HUDEP-2 (cell line): ENCODE results near the gene GNAO1.
A peak's percentile ranks its signal among the peaks of the same experiment; 100 is the strongest.

Source experiments
- DNase-seq, 76 experiments: peaks; one replicate each; lab custom pipeline; 2025; ENCODE audit not compliant: unreplicated experiment in 76 of 76; lab: John Stamatoyannopoulos, UW

Gene GNAO1

DNA sequence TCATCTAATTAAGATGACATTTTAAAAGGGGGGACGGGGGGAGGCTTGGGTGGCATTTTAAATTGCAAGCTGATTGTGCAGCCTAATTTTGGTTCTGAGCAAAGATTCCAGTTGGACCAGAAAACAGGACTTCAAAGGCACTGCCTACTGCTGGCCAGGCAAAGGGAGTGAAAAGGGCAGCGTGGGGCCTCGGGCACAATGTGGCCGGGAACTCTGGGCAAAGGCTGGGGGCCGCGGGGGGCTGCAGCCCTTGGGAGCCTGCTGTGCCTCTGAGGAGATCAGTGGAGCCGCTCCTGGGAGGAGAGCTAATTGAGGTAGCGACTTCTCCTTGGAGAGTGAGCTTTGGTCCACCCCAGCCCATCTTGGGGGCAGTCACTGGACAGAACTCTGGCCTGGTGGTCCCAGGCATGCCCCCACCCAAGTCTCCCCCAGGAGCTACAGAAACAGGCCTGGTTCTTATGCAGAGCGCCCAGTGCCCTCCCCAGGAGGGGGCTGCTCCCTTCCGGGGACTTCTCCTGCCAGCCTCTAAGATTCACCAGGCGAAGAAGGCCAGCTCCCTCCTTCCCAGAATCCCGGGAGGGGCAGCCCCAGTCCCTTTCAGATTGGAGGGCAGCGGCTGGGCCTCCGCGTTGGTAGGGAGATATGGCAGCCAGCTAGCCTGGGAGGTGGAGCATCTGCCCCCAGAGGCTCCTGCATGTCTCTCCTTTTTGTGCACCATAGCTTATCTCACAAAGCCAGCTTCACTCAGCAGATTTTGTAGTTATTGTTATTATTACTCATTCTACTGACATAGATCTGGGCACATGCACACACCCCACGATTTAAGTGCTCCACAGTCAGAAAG, 115.6 kb downstream of the GNAO1 start:
- peak in 15 of 76 experiments; percentile 2 to 32 (median 15) for DNase-seq

DNA sequence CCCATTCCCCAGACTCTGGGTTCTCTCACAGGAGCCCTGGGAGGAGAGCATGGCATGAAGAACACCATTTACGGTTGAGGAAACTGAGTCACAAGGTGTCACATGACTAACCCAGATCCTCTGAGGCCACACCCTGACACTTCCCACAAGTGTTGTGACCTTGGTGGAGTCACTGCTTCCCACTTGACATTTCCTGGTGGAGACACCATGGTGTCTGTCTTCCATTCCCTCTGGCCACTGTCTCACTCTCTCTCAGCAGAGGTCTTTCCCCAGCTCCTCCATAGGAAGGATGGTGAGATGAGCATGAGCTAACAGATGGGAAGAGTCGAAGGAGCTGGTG, 116.2 kb downstream of the GNAO1 start:
- no peak for DNase-seq

DNA sequence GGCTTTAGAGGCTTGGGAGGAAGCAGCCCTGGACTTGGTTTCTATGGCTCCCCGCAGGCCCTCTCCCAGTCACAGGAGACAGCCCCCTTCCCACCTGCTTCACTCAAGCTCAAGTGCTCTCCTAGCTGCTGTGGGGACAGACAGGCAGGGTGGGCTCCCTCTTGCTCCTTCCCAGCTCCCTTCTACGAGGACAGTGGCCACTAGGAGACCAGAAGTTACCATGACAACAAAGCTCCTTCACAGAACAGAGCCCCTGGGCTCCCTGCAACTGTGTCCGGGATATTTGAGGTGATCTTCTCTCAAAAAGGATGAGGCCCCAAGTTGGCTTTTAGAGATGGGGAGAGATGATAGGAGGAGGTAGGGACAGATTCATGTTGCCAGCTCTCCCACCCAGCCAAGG, 117.7 kb downstream of the GNAO1 start:
- no peak for DNase-seq

DNA sequence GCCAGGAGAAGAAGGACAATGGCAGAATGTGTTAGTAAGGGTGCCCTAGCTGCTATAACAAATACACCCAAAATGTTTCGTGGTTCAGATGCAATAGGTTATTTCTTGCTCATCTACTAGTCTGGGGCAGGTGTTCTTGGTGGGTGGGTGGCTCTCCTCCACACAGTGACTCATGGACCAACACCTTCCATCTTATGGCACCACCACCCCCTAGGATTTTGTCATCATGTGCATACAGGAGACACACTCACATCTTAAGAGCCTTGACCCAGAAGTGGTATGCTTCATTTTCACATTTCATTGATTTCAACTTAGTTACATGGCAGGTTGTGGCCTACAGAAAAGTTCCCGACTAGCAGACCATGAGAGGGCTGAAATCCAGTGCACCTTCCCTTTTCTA, 119.4 kb downstream of the GNAO1 start:
- no peak for DNase-seq

DNA sequence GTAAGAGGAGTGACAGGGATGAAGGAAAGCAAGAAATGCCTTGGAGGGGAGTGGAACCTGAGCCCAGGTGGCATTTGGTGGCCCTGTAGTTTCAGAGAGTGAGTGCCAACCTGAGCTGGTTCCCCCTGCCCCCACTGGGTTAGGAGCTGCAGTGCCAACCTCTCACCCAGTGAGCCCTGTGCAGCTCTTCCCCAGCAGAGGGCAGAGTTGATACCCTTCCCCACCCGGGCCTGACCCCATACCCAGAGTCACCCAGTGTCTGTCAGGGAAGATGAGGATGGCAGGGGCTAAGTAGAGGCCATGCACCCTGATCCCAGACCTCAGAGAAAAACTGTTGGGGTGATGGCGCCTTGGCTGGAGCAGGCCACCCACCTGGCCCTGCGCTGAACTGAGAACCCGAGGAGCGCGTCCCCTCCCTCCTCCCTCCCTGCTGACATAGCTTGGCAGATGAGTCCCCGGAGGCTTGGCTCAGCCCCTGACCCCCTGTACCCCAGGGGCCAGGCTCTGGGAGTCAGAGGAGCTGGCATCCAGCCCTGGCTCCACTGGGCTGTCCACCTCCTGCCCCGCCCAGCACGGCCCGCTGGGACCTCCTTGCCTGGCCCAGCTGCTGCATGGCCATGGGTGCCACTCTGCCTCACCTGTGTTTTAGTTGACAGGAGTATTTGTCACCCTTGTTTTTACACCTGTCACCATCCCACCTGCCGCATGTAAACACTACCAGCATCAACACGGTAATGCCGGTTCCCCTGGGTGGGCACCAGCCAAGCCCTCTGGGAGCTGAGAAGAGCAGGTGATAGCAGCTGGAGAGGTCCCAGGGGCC, 120.1 kb downstream of the GNAO1 start:
- DNase-seq = peak in 2 of 76 experiments; percentile 3 to 4

DNA sequence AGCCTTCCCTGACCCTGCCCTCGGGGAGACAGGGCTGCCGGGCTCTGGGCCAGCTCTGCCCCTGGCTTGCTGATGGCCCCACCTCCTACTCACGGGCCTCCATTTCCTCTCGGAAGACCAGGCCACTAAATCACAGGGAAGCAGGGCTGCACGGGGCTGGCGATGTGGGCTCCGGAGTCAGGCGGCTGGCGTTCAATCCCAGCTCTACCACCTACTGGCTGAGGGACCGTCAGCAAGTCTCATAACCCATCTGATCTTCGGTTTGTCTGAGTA, 120.7 kb downstream of the GNAO1 start:
- DNase-seq = no peak

DNA sequence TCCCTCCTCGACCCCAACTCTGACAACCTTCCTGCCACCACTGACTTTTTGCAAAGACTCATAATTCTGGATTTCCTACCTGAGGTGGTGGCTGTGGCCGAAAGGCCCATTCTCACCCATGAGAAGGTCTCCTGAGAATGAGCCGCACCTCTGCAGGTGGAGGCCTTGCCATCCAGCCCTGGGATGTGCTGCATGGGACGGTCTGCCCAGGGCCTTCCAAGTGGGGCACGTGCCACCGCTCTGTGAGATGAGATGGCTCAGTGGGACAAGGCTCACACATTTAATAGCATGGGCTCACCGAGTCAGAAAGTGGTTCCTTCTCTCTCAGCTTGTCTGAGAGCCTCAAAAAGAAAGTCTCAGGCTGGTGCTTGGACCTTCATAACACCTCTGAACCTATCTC, 121.3 kb downstream of the GNAO1 start:
- no peak for DNase-seq

DNA sequence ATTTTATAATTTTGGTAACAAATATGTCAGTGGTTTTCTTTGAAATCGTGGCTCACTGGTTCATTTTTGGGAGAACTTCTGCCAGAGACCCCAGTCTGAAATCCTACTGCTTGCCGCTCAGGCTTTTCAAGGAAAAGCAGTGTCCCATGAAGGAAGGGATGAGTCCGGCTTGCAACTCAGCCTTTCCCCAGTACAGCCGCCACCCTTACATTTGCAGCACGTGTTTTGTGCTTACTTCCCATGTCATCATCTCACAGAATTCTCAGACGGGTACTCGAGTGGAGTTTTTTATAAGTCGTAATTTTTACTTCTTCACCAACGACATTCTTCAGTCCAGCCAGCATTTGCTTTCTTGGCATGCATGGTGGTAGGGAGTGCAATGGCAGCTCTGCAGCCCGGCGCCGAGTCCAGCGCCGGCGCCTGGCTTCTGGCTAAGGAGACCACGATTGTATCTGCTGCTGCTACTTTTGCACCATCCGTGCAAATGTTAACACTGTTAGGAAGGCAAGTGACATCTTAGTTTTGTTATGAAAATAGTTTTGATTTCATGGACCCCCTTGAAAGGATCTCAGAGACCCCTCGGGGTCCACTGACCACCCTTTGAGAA, 123.1 kb downstream of the GNAO1 start:
- no peak for DNase-seq

DNA sequence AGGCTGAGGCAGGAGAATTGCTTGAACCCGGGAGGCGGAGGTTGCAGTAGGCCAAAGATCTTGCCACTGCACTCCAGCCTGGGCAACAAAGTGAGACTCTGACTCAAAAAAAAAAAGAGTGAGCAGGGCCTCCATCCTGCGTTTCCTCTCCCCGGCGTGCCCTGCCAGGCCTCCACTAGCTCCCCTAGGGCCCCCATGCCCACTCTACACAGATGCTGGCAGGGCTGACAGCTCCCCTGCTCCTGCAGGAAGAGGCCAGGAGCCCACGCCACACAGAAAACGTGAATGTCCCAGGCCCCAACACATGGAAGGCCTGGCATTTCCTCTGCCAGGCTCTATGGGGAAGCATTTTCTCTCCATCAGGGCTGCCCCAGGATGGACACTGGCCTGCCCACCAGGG, 124.7 kb downstream of the GNAO1 start:
- DNase-seq = no peak

DNA sequence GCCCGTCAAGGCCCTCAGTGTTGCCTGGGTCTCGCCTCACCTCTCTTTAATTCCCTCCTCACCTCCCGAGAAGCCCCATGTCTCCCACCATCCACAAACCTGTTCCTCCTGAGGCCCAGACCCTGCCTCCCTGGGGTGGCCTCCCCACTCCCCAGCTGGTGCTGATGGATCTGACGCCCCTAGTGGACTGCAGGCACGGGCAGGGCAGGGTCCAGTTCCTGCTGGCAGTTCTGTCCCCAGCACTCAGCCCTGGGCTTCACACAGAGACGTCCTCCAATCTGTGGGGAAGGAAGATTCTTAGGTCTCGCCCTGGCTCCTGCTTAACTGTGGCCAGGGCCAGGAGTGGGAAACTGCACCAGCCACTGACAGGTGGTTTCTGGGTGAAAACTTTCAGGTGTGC, 125.3 kb downstream of the GNAO1 start:
- no peak for DNase-seq

DNA sequence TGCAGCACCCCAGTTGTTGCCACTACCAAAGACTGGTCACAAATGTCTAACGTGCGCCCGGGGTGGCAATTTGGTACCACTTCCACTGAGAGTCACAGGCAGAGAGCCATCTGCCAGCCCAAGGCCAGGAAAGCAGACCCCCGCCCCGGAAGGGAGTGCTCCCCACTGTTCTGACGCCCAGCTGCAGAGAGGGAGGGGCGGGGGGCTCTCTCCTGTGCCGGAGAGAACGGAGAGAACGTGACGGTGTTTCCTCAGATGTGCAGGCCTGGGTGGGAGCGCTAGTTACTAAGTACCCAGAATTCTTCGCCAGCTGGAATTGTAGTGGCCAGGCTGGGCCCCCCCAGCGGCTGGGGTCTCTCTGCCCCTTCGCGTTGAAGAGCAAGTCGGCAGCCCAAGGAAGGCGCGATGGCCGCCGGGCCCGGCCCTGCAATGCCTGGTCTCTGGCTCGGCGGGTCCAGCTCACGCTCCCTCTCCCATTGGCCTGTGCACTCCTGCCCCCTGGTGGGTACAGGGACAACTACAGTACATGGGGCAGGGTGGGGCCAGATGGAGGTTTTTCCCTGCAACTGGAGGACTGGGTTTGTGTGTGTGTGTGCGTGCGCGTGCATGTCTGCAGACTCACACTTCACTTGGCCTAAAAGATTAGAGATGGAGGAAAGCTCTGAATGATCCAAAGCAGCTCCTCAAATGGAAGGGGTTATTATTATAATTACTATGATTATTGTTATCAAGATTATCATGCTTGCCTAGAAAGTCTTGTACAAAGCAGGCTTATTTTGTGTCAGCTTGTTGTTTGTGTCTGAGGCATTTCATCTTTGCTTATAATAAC, 126.9 kb downstream of the GNAO1 start:
- peak in 69 of 76 experiments; percentile 19 to 80 (median 58) for DNase-seq

DNA sequence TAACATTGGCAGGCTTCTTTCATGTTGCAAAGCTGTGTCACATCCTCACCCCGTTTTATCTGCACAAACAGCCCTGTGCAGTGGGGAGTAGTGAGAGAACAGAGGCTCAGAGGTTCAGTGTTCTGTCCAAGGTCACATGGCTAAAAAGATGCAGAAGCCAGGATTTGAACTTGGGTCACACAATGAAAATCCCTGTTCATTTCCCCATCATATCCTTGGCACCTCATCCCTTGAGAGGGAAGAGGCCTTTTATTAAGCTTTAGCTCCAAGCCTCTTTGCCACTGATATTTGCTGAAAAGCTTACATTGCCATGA, 127.5 kb downstream of the GNAO1 start:
- no peak for DNase-seq

DNA sequence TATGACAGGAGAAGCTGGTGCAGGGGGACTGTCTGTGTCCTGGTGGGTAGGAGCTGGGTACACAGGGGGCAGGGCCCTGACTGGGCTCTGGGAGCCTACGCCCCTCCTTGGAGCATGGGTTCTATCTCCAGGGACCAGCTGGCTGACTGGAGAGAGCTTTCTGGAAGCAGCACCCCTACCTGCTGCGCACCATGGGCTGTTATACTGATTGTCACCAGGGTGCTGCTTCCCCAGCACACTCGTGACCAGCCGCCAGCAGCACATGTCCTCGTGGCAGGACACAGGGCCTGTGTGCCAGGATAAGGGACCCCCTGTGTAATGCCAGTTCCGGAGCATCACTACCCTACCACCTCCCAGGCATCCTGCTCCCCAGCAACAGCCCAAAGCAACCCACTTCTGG, 128.1 kb downstream of the GNAO1 start:
- DNase-seq = peak in 8 of 76 experiments; percentile 1 to 52 (median 22)

DNA sequence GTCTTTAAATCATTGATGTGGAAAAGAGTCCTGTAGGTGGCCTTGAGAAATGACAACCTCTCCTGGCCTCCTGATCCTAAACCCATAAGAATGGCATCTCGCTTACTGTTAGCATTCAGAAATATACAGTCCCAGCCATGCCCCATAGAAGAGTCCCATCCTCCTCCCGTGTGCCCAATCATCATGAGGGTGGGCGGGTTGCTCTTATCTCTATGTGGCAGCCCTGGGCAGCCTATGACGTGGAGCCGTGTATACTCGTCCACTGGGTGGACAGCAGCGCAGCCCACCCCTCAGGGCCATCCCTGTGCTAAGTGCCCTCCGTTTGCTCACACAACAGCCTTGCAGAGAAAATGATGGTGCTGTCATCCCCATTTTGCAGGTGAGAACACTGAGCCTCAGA, 128.8 kb downstream of the GNAO1 start:
- peak in 11 of 76 experiments; percentile 1 to 29 (median 8) for DNase-seq

DNA sequence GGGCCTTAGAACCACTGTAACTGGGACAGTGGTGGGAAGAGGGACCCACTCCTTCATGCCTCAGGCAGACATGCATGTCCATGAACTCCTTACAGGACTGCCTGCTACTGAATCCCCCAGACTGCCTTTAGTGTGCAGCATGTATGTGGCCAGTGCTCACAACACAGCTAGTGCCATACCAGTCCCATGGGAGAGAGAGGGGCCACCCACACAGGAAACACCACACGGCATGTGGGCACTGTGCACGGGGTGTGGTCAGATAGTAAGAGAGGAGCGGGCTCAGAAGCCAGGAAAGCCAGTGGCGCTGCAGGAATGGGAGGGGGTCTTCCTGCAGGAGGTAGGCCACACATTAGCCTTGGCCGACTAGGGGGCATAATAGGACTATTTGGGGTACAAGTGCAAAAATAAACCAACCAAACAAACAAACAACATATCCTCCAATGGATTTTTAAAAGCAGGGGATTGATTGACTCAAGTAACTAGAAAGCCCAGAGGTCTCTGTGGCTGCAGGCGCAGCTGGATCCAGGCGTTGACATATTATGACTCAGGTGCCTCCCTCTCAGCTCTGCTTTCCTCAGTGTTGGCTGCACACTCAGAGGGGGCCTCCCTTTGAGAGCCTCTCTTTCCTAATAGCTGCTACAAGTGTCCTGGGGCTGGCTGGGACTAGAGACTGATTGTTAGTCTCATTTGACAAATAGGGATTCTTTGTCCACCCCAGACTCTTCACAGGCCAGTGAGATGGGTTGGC, 129.7 kb downstream of the GNAO1 start:
- DNase-seq = no peak

DNA sequence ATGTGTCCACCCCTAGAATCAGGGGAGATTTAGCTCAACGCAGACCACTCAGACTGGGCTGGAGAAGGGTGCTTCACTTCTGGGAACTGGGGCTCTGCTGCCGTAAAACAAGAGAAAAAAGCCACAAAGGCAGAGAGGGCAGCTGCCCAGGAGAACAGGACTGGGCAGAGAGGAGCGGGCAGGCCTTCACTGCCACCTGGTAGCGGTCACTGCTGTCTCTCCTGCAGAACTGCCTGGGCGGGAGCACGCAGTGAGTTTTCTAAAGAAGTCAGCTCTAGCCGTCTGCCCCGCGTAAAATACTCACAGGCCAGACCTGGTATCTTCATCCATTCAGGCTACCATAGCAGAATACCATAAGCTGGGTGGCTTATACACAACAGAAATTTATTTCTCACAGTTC, 130.3 kb downstream of the GNAO1 start:
- DNase-seq = no peak

DNA sequence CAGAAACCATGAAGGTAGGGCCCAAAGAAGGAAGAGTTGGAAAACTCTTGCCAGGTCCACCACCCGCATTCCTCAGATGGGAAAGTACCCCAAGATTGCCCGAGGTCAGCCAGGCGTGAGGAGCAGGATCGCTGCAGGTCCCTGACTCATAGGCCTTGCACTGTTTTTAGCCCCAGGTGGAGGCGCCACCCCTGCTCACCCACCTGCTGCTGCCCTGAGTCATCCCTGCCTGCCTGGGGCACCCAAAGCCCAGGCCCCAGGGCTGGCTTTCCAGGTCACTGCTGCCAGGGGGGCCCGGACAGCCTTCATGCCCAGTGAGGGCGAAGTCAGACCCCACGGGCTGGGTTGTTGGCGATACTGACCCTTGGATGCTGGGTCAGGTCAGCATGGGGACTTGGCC, 133.1 kb downstream of the GNAO1 start:
- DNase-seq = no peak

DNA sequence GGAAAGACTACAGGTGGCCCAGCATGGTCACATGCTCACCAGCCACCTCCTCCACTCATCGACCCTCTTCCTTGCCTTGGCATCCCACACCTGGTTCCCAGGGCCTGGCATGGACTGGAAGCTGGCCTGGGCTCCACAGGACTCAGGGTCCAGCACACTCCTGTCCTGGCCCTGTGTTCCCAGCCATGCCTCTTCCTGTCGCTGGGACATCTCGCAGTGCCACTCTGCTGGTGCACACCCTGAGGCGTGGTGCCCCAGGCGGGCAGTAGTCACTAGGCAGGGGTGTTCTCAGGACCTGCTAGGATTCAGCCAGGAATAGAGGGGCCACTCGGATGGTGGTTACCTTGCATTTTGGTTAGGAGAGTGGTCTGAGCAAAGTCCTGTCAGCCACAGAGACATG, 134.7 kb downstream of the GNAO1 start:
- DNase-seq = no peak

DNA sequence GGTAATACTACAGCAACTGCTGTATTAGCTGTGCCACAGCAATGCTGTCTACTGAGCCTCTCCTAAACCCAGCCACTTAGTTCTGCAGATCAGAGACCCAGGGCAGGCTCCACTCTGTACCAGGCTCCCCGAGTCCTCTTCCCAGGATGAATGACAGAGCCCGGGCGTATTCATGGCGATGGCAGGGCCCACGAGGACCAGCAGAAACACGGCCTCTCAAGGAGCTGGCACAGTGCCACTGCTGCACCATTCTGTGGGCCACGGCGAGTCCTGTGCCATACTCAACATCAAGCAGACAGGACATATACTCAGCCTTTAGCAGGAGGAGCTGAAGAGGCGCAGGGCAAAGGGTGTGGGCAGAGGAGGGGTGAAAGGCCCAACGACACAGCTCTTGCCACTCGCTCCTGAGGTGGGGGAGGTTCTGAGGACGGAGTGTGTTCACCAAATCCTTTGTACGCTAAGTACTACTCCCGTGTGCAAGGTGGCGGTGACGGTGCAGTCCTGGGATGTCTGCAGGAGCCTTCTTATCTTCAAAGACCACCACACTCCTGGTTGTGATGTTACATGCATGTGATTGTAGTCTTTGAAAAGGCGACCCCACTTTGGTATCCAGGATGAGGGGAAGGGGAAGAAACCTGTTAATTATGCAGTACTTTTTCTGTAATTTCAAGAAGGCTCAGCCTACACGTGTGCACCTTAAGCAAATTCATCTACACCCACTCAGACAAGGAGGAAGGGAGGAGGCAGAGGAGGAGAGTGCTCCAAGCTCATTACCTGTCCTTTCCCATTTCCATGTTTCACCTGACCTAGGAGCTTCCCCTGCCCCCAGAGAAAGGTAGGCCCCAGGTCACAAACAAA, 136.0 kb downstream of the GNAO1 start:
- DNase-seq = no peak

DNA sequence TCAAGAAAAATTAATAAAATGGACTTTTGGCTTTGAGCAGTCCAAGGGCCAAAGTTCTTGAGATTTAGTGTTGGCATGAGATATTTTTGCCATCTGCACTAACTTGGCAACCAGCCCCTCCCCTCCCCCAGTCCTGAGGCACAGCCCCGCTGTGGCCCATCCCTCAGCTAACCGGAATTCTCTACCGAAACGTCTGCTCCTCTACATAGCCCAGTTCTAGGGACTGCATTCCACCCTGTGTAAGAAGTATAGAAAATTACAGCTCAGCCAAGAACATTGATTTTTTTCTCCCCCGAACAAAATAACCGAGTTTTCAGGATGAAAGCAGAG, 136.6 kb downstream of the GNAO1 start:
- DNase-seq = no peak
